T-helper 17 cell (primary cell): ENCODE measurements around the gene HESX1. TPM values are rescaled to one million over a fixed set of nuclear protein-coding genes. Genes with fewer than 3 reads are reported as not detected.

Experiments used
- ATAC-seq: fragments of 150-1000 bp; cut with Tn5 transposase; 2 replicates; pipeline ENCODE4 v1.10.0; 2021; ENCODE audit warnings: mild to moderate bottlenecking, moderate library complexity
- DNase-seq, 3 donors: peaks; one replicate each; pipeline versions ENCODE4 v3.0.0 to v3.0.0-alpha.2; 2020 to 2021
- H3K9me3 ChIP-seq: one replicate; pipeline ENCODE4 v1.7.0; 2013; ENCODE audit warnings: low read length, mild to moderate bottlenecking; ENCODE audit not compliant: control insufficient read depth, poor library complexity, severe bottlenecking
- H3K27ac Mint-ChIP-seq: one replicate; pipeline ENCODE4 v1.8.0; 2022; ENCODE audit warnings: mild to moderate bottlenecking, moderate library complexity, mixed read lengths
- H3K27me3 Mint-ChIP-seq: one replicate; pipeline ENCODE4 v1.8.0; 2022; ENCODE audit warnings: mixed read lengths
- H3K36me3 Mint-ChIP-seq: one replicate; pipeline ENCODE4 v1.8.0; 2022; ENCODE audit warnings: low read depth, mixed read lengths
- H3K4me1 Mint-ChIP-seq: one replicate; pipeline ENCODE4 v1.8.0; 2022; ENCODE audit warnings: mild to moderate bottlenecking, mixed read lengths
- H3K4me3 Mint-ChIP-seq: one replicate; pipeline ENCODE4 v1.8.0; 2022; ENCODE audit warnings: mild to moderate bottlenecking, moderate library complexity, mixed read lengths
- total RNA-seq, 4 donors: library from RNA in 2 of 4; stranded (reverse) in 2 of 4; gene quantifications; one replicate each; pipeline ENCODE4 v1.2.3 and lab custom pipeline; 2022 to 2026

HESX1 gene
- total RNA-seq, 2 donors from 2014 or later = 0.27 TPM; not detected in 1

DNA sequence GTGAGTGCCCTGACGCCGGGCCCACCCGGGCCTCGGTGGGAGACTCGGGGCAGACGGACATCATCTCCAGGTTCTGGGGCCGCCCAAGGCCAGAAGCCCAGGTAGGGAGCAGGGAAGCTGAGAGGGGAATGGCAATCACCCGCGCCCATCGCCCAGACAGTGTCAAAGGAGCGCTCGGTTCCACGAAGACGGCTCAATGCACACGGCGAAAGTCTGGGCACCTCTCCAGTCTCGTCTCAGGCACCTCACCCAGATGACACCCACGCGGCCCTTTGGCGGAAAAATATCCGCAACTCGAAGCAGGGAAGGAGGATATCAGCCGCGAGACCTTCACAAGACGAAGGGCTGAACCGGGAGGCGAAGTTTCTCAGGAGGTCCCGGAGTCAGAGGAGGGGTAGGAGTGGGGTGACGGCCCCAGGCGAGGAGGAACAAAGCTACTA, 35.5 kb downstream of the HESX1 start:
- Mint-ChIP-seq H3K36me3 (peaks cover 11% of the 10 kb centered on the region), H3K4me1 (peaks cover 18% of the 10 kb centered on the region), H3K27ac (no peak overlapping the region), H3K27me3 (peaks cover 78% of the 10 kb centered on the region), H3K4me3 (peak overlapping the region; percentile 91)
- peak; percentile 29 for ATAC-seq
- no peaks in the 10 kb centered on the region for H3K9me3 ChIP-seq
- DNase-seq = no peak

DNA sequence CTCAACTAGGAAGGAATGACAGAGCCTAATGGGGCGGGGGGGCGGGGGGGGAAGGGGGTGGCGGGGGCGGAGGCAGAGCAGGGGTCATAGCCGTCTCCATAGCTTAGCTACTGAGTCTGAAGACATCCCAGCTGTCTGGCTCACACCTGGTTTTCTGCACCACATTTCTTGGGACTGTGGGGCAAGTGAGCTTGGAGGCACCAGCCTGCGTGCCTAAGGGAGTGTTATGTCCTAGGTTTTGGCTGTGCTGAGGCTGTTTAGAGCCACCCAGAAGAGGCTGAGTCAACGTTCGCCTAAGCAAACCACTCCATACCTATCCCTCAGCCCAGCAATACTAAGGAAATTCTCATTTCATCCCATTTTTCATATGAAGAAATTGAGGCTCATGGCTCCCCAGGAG, 36.0 kb downstream of the HESX1 start:
- DNase-seq = no peak
- H3K27ac Mint-ChIP-seq = no peak overlapping the region
- H3K4me1 Mint-ChIP-seq = peaks cover 23% of the 10 kb centered on the region
- H3K36me3 Mint-ChIP-seq = peaks cover 11% of the 10 kb centered on the region
- ATAC-seq = no peak
- H3K9me3 ChIP-seq = no peaks in the 10 kb centered on the region
- H3K4me3 Mint-ChIP-seq = peak overlapping the region; percentile 91
- peaks cover 76% of the 10 kb centered on the region for H3K27me3 Mint-ChIP-seq

DNA sequence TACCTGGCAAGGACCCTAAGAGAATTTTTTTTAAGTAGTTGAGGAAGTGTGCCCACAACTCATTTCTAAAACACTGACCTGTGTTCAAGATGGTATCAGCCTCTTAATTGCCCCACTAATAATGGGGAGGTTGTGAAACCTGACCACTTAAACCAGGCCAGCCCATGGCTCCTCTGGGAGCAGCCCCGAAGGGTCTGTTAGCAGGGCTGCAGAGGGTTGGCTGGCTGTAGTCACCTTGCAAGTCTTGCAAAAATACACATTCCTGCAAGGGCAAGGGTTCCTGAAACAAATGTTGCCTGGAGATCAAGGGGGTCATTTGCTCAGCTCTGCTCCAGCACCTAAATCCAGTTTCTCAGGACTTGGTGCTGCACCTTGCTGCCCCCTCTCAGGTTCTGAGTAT, 37.9 kb downstream of the HESX1 start:
- Mint-ChIP-seq H3K36me3 (peaks cover 11% of the 10 kb centered on the region), H3K4me3 (no peak overlapping the region)

DNA sequence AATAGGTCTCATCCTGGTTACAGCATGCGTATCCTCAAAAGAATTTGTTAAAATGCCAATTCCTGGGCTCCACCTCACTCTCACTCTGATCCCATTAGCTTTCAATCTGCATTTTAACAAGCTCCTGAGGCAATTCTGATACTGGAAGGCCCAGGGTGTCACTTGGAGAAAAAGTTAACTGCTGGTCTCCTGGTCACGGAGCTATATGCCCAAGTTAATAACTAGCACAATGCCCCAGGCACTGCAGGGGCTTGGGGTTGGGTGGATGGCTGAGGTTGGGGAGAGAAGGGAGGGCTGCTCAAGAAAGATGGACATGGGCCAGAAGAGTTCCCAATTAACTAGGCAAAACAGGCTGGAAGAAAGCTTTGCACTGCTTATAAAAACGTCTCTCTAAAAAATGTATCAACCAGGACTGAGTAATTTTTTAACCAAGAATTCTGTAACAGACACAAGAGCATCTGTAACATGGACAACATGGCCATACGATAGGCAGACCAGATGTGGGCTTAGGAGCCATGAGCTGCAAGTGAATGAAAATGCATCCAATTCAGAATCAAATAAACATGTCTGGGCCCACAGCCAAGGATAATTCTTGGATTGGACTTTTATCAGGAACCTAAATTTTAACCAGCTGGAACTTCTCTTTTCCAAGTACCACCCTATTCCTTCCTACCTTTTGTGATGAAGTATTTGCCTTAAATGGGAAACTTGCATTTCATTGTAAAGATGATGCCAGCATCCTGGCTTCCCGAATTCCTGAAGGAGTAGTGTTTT, 38.8 kb downstream of the HESX1 start:
- H3K36me3 Mint-ChIP-seq = peaks cover 8% of the 10 kb centered on the region
- no peaks in the 10 kb centered on the region for H3K9me3 ChIP-seq
- DNase-seq (no peak), ATAC-seq (no peak)
- no peak overlapping the region for H3K4me3 Mint-ChIP-seq
- no peak overlapping the region for H3K27ac Mint-ChIP-seq
- H3K4me1 Mint-ChIP-seq = peaks cover 24% of the 10 kb centered on the region
- H3K27me3 Mint-ChIP-seq = peaks cover 61% of the 10 kb centered on the region

More for the DNA sequence above, 37.9 kb downstream of the HESX1 start:
- Mint-ChIP-seq H3K27me3 (peaks cover 65% of the 10 kb centered on the region), H3K4me1 (peaks cover 24% of the 10 kb centered on the region), H3K27ac (no peak overlapping the region)
- DNase-seq = no peak
- no peak for ATAC-seq
- H3K9me3 ChIP-seq = no peaks in the 10 kb centered on the region

DNA sequence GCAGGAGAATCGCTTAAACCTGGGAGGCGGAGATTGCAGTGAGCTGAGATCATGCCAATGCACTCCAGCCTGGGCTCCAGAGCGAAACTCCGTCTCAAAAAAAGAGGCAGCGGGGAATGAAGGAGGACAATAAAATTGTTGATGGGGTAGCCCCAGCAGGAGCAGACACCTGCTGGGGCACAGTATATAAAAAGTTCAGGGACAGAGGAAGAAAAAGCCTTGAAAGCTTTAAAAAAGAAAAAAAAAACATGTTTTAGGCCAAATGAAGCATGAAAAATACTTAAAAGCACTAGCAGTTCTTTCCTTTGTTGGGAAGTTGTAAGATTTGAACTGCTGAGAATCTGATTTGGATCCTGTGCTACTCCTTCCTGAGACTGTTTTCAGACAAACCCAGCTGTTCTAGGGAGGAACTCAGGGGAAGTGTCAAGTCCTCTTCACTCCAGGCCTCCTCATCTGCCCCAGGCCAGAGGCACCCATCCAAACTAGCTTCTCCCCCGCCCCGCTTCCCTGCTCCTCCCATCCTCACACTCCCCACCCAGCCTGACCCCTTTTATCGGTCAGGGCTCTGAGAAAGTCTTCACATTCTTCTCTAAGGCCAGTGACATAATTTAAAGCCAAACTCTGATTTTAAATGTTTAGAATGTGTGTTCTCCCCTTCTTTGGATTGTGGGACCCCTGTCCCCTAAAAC, 39.6 kb downstream of the HESX1 start:
- peaks cover 22% of the 10 kb centered on the region for H3K4me1 Mint-ChIP-seq
- ATAC-seq (no peak), DNase-seq (no peak)
- peaks cover 8% of the 10 kb centered on the region for H3K36me3 Mint-ChIP-seq
- H3K9me3 ChIP-seq = no peaks in the 10 kb centered on the region
- H3K27ac Mint-ChIP-seq = no peak overlapping the region
- peaks cover 57% of the 10 kb centered on the region for H3K27me3 Mint-ChIP-seq
- H3K4me3 Mint-ChIP-seq = no peak overlapping the region

DNA sequence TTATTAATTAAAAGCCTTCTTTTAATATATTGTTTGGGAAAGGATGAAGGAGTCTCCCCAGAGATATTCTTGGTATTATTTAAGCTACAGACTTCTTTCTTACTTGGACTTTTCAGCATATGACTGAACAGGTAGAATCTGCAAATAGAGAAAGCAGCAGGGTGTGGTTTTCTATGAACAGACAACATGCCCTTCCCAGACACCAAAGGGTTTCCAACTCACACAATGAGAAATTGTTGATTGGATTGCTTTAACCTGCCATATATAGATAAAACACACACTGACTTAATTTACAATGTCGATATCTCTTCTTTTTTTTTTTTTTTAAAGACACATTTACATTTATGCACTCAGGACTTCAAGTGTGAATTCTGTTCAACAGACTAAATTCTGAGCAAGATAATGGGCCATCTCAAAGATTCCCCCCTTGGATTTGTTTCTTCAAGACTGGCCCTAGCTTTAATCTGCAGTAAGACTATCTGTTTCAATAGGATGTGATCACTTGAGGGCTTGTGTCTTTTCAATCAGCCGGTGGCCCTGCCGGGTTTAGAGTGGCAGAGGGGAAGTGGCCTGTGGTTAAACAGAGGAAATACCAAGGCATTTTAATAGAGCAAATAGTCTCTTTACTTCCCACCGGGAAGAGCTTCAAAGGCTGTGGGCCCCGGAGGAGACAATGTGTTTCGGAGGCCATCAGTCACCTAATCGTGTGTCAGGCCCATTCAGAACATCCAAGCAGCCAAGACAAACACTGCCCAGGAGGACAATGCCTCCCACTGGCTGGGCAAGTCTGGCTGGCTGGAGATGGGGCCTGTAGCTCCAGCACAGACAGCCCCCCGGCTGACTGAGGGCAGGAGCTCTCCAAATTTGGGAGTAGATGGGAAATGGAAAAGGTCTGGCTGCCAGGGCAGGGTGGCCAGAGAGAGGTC, 40.7 kb downstream of the HESX1 start:
- DNase-seq (no peak), ATAC-seq (peak; percentile 30)
- Mint-ChIP-seq H3K4me3 (peak overlapping the region; percentile 53), H3K4me1 (peaks cover 18% of the 10 kb centered on the region), H3K27ac (peak overlapping the region; percentile 57), H3K27me3 (peaks cover 60% of the 10 kb centered on the region), H3K36me3 (peaks cover 8% of the 10 kb centered on the region)
- no peaks in the 10 kb centered on the region for H3K9me3 ChIP-seq

DNA sequence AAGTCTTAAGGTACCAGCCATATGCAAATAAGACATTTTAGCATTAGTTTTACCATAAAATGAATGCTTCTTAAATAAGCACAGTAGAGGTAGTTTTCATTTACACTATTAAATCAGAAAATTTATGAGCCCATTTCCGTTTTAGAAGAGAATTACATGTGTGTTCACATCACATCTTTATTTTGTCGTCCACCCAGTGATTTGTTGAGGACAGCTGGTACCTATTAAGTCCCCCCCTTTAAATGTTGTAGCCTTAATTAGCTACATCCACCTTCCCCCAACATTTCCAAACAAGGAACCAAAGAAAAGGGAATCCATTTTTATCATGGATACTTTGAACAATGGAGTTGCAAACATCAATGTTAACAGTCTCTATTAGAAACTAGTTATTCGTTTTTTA, 41.5 kb downstream of the HESX1 start:
- peaks cover 18% of the 10 kb centered on the region for H3K4me1 Mint-ChIP-seq
- no peak for ATAC-seq
- peaks cover 58% of the 10 kb centered on the region for H3K27me3 Mint-ChIP-seq

DNA sequence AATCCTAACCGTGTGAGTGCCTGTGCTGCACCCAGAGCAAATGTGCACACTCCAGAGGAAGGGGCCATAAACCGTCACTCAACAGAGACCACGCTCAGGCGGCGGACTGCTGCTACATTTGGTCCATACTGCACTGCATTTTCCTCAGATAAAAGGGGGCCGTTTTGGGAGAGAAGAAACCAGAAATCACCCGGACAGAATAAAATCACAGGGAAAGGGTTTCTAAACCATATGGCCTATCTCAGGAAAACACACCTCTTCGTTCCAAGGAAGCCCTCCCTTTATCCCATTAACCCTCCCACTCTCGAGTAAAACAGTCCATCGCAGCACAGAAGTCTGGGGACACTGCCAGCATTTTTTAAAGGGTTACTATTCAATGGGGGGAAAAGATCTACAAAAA, 42.2 kb downstream of the HESX1 start:
- DNase-seq = no peak
- H3K27ac Mint-ChIP-seq = no peak overlapping the region
- H3K4me1 Mint-ChIP-seq = peaks cover 15% of the 10 kb centered on the region
- peaks cover 54% of the 10 kb centered on the region for H3K27me3 Mint-ChIP-seq
- H3K4me3 Mint-ChIP-seq = no peak overlapping the region
- ATAC-seq = no peak
- peaks cover 3% of the 10 kb centered on the region for H3K36me3 Mint-ChIP-seq
- H3K9me3 ChIP-seq = no peaks in the 10 kb centered on the region

More for the DNA sequence above, 41.5 kb downstream of the HESX1 start:
- no peak for DNase-seq
- H3K9me3 ChIP-seq = no peaks in the 10 kb centered on the region
- Mint-ChIP-seq H3K27ac (no peak overlapping the region), H3K36me3 (peaks cover 8% of the 10 kb centered on the region), H3K4me3 (no peak overlapping the region)

DNA sequence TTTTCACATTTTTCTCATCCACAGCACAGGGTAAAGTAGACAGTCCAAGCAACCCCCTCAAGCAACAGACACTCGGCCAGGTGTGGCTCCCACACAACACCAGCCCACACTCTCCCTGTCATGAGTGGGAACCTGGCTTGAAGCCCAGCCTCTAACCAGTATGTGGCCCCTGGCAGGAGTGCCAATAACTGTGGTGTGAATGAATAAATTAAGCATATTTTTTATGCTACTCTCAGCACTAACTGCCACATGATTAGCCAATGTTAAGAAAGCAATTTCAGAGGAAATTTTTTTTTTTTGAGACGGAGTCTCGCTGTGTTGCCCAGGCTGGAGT, 44.5 kb downstream of the HESX1 start:
- DNase-seq = no peak
- Mint-ChIP-seq H3K27me3 (peaks cover 58% of the 10 kb centered on the region), H3K27ac (no peak overlapping the region), H3K4me3 (no peak overlapping the region), H3K4me1 (peaks cover 9% of the 10 kb centered on the region), H3K36me3 (no peaks in the 10 kb centered on the region)
- H3K9me3 ChIP-seq = no peaks in the 10 kb centered on the region
- no peak for ATAC-seq

DNA sequence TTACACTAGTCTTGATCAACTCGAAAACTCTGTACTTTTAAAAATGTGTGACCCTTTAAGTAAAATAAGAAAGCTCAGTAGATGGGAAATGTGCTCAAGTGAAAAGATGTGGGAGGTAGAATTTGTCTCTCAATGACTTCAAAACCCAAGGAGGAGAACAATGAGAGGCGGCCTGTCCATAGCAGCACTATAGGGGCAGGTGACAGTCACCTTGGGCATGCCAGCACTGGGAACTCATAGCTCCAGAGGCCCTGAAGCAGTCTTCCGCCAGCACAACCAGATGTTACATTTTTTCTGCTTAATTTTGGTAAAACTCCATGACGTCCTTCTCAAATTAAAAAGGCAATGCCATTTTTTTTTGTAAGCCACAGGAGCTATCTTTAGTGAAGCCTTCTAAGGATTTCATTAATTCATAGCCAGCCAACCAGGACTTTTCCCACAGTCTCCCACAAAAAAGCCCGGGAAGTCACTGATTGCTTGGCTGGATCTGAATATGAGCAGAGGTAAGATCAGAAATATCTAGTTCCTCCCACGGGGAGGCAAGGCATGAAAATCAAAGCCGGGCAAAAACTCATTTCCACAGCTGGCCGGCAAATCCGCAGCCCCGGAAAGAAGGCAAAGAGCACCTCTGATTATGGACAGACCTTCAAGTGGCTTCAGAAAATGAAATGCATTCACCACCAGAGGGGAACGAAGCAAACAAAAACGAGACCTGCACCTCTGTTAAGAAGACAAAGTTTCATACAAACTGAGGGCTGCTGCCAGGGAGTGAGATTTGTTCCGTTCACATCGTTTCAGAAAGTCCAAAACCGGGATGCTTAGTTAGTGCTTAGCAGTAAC, 45.1 kb downstream of the HESX1 start:
- DNase-seq (no peak), ATAC-seq (no peak)
- no peaks in the 10 kb centered on the region for H3K36me3 Mint-ChIP-seq
- no peak overlapping the region for H3K4me3 Mint-ChIP-seq
- peaks cover 9% of the 10 kb centered on the region for H3K4me1 Mint-ChIP-seq
- H3K27ac Mint-ChIP-seq = no peak overlapping the region
- no peaks in the 10 kb centered on the region for H3K9me3 ChIP-seq
- H3K27me3 Mint-ChIP-seq = peaks cover 59% of the 10 kb centered on the region

DNA sequence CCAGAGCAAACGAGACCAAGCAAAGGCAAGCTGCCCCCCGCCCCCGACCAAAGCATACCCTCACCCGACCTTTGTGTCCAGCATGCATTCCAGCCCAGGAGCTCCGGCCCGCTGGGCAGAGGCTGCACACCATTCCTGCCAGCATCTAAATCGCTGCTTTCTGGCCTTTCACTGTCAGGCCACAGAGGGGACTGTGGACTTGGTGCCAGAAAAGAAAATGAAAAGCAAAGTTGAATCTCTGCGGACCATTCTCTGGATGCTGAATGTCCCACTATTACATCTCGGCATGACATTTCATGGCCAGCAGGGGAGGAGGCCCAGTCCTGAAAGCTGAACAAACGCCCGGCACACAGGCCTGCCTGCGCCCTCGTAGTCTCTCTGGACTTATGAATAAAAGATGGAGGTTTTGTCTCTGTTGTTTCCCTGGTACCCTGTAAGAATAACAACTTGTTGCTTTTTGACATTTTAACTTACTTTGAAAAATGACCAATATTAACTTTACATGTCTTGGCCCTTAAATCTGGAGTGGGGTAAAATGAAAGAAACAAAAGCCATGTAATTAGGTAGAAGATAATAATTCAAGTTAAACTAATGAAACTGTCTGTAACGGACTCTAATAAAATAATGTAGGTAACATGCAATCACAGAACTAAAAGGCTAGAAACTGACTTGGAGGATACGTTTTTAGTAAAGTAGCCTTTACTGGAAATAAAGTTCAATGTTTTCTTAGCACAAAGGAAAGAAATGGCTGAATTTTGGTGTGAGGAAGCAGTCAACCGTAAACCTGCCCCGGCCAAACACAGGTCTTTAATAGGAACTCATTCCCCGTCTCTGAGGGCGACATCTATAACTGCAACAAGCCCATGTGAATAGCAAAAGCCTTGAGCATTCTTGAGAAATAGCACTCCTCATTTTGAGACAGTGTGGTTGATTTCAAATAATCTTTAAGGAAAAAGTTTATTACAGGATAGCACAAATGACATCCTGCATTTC, 47.3 kb downstream of the HESX1 start:
- H3K36me3 Mint-ChIP-seq = no peaks in the 10 kb centered on the region
- H3K4me1 Mint-ChIP-seq = no peaks in the 10 kb centered on the region
- no peak overlapping the region for H3K4me3 Mint-ChIP-seq
- no peak overlapping the region for H3K27ac Mint-ChIP-seq
- no peaks in the 10 kb centered on the region for H3K9me3 ChIP-seq
- no peak for ATAC-seq
- H3K27me3 Mint-ChIP-seq = peaks cover 56% of the 10 kb centered on the region
- DNase-seq = no peak

DNA sequence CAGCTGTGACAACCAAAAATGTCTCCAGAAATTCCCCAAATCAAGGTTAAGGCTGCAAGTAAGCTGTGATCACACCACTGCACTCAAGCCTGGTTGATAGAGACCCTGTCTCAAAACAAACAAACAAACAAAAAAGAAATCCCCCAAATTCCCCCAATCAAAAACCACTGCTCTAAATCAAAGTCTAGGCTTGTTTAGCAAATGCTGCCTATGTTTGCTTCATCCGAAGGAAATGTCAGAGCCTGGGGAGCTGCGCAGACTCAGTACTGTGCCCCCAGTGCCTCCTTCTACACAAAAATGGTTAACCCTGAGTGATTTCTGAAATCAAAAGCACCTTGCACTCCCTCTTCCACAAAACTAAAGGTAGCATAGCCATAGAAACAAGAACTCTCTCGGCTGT, 48.0 kb downstream of the HESX1 start:
- no peaks in the 10 kb centered on the region for H3K9me3 ChIP-seq
- no peak overlapping the region for H3K4me3 Mint-ChIP-seq
- H3K27me3 Mint-ChIP-seq = peaks cover 55% of the 10 kb centered on the region
- no peaks in the 10 kb centered on the region for H3K36me3 Mint-ChIP-seq
- H3K4me1 Mint-ChIP-seq = no peaks in the 10 kb centered on the region
- no peak overlapping the region for H3K27ac Mint-ChIP-seq
- ATAC-seq (no peak), DNase-seq (no peak)
